Measurements from ENCODE around the gene NPL. TPM values are rescaled to one million over a fixed set of nuclear protein-coding genes. Genes with fewer than 3 reads are reported as not detected.

NPL gene
- total and polyA plus RNA-seq, 9 of the 15 experiments (the other 6 are each of a cell fraction or from before 2014, with no cell fraction given): 9.9 to 22.3 (median 14.2) TPM

GRCh38 chr1:182839209-182840066 lies 49.9 kb downstream of the NPL start, which contains the start of gene DHX9 (continued):
- TF ChIP-seq STAG1 (CRISPR knock-in tag; IDR thresholded peaks at IDR 0.05; ENCODE audit: borderline replicate concordance): no peak; the same call in 1 of the 2 replicates
- no peak for TF ChIP-seq SP2 (IDR thresholded peaks at IDR 0.05; ENCODE audit: extremely low read depth, low read depth, low read length, poor library complexity, severe bottlenecking)
- no peak for TF ChIP-seq ZNF511 (CRISPR knock-in tag; IDR thresholded peaks at IDR 0.05)
- no peak for TF ChIP-seq ZNF143 (CRISPR knock-in tag; IDR thresholded peaks at IDR 0.05)
- TF ChIP-seq TBP (optimal IDR thresholded peaks at IDR 0.05; ENCODE audit: low read depth, low read length): peak; percentile 94
- peak; percentile 39 for TF ChIP-seq PRDM10 (IDR thresholded peaks at IDR 0.05; ENCODE audit: partially characterized antibody)
- TF ChIP-seq MAFK (IDR thresholded peaks at IDR 0.05; ENCODE audit: low read length): no peak
- TF ChIP-seq RBM14 (IDR thresholded peaks at IDR 0.05; ENCODE audit: borderline replicate concordance, insufficient read depth, low read depth, low read length): no peak
- no peak for TF ChIP-seq NFE2L1 (tag; IDR thresholded peaks at IDR 0.05; ENCODE audit: borderline replicate concordance, low read depth)
- TF ChIP-seq POLR2AphosphoS2 (IDR thresholded peaks at IDR 0.05; ENCODE audit: low read length): peak; percentile 87; the same call in 1 of the 2 replicates
- no peak for TF ChIP-seq ZNF280A (IDR thresholded peaks at IDR 0.05; ENCODE audit: low read depth, partially characterized antibody)
- TF ChIP-seq TARDBP (IDR thresholded peaks at IDR 0.05): no peak; the same call in 1 of the 2 replicates
- TF ChIP-seq PHF21A (IDR thresholded peaks at IDR 0.05; ENCODE audit: borderline replicate concordance, low read depth): 0 out of 2 replicates have a peak, but pooled peaks have one; percentile 5
- peak; percentile 79; the same call in 1 of the 2 replicates for TF ChIP-seq GTF2F1 (IDR thresholded peaks at IDR 0.05; ENCODE audit: low read depth, low read length)
- TF ChIP-seq NKRF (IDR thresholded peaks at IDR 0.05; ENCODE audit: borderline replicate concordance): peak; percentile 98; the same call in 1 of the 2 replicates
- TF ChIP-seq FOXA3 (CRISPR knock-in tag; conservative IDR thresholded peaks at IDR 0.05 in 1 of 2, IDR thresholded peaks at IDR 0.05 in 1 of 2): peak in 1 of 2 experiments; percentile 72; a peak in 2 of 4 replicates

Data from K562 (cell line).